Activated T-cell treated with anti-CD3 and anti-CD28 coated beads, Interleukin-2, amount 50 U/mL, for 48 hours (primary cell): ENCODE results near the gene IP6K2.
A peak's percentile ranks its signal among the peaks of the same experiment; 100 is the strongest.
"Not testable (repeated sequence)": the region's sequence is repeated elsewhere in the genome, so short reads cannot be mapped to it uniquely, and the experiment has no call there.

Experiments
- DNase-seq, 2 experiments: peaks; one replicate each; pipeline ENCODE4 v3.0.0-alpha.2; 2020

Gene IP6K2

GRCh38 chr3:48716982-48717746 lies at the start of gene IP6K2:
IP6K2 (minus strand) TSS chr3:48717221; CDS start chr3:48695291, 21,930 bp downstream.
- peak; percentile 99 to 100 for DNase-seq

- no peak for DNase-seq
Measured at GRCh38 chr3:48765376-48765775, 48.4 kb upstream of the IP6K2 start.

- no peak for DNase-seq
Measured at GRCh38 chr3:48762816-48763215, 45.8 kb upstream of the IP6K2 start.

GRCh38 chr3:48759991-48760540 lies 43.0 kb upstream of the IP6K2 start:
- DNase-seq: not testable (repeated sequence)

GRCh38 chr3:48759531-48759930 lies 42.5 kb upstream of the IP6K2 start:
- not testable (repeated sequence) for DNase-seq

- no peak for DNase-seq
Measured at GRCh38 chr3:48759071-48759470, 42.0 kb upstream of the IP6K2 start.

- DNase-seq: peak; percentile 24 to 27
Measured at GRCh38 chr3:48756640-48757039, 39.6 kb upstream of the IP6K2 start.

- DNase-seq: no peak
Measured at GRCh38 chr3:48750856-48751255, 33.8 kb upstream of the IP6K2 start.

- DNase-seq: no peak
Measured at GRCh38 chr3:48748754-48749153, 31.7 kb upstream of the IP6K2 start.

GRCh38 chr3:48747706-48748105 lies 30.7 kb upstream of the IP6K2 start:
- no peak for DNase-seq

GRCh38 chr3:48747015-48747615 lies 30.1 kb upstream of the IP6K2 start:
- DNase-seq: no peak

- DNase-seq: no peak
Measured at GRCh38 chr3:48743773-48744172, 26.8 kb upstream of the IP6K2 start.

GRCh38 chr3:48741226-48741625 lies 24.2 kb upstream of the IP6K2 start:
- DNase-seq: not testable (repeated sequence)

- DNase-seq: peak; percentile 67 to 77
Measured at GRCh38 chr3:48739955-48740823, 23.2 kb upstream of the IP6K2 start.

GRCh38 chr3:48739617-48739954 lies 22.6 kb upstream of the IP6K2 start:
- no peak for DNase-seq

- DNase-seq: no peak
Measured at GRCh38 chr3:48738926-48739616, 22.1 kb upstream of the IP6K2 start.

GRCh38 chr3:48738144-48738536 lies 21.1 kb upstream of the IP6K2 start:
- no peak for DNase-seq

- not testable (repeated sequence) for DNase-seq
Measured at GRCh38 chr3:48735075-48735767, 18.2 kb upstream of the IP6K2 start.

GRCh38 chr3:48734541-48734940 lies 17.5 kb upstream of the IP6K2 start:
- not testable (repeated sequence) for DNase-seq

GRCh38 chr3:48733752-48734518 lies 16.9 kb upstream of the IP6K2 start:
- DNase-seq: not testable (repeated sequence)

- DNase-seq: no peak
Measured at GRCh38 chr3:48727511-48727910, 10.5 kb upstream of the IP6K2 start.
